H1 (cell line): ENCODE data around the gene PIK3R5. TPM values are rescaled to one million over a fixed set of nuclear protein-coding genes. Genes with fewer than 3 reads are reported as not detected.
A peak's percentile ranks its signal among the peaks of the same experiment; 100 is the strongest.

Source experiments
- CTCF ChIA-PET: fragments of 300-600 bp; sonication (Branson Sonifier 250); formaldehyde crosslinking; loops from one replicate; lab custom pipeline; 2021; ENCODE audit not compliant: partially characterized antibody; lab: Charles Lee
- POLR2A ChIA-PET: fragments of 300-600 bp; sonication (Branson Sonifier 250); formaldehyde crosslinking; loops from one replicate; lab custom pipeline; 2021; ENCODE audit warnings: inconsistent platforms; ENCODE audit not compliant: partially characterized antibody; lab: Charles Lee
- DNase-seq, 2 experiments: peaks; one replicate each; pipeline versions ENCODE4 v3.0.0 to v3.0.0-alpha.2; 2010 to 2022; ENCODE audit warnings: low spot score in 2 of 2, low read depth in 1 of 2, mixed read lengths in 1 of 2
- FAIRE-seq: peaks from 2 replicates; lab custom pipeline; 2011; peaks lifted over from hg19 to GRCh38; lab: Jason Lieb, UNC
- H2AFZ ChIP-seq: 2 replicates; pipeline ENCODE4 v1.8.1; 2012; ENCODE audit warnings: low read length, inconsistent platforms
- H2AK5ac ChIP-seq: 2 replicates; pipeline ENCODE4 v1.6.1; 2013; ENCODE audit warnings: low read depth, low read length
- H2BK120ac ChIP-seq: replicated peaks from 2 replicates; pipeline ENCODE3; 2013; ENCODE audit warnings: low read depth, low read length, inconsistent platforms
- H2BK12ac ChIP-seq: 2 replicates; pipeline ENCODE4 v1.6.1; 2013; ENCODE audit warnings: low read depth, low read length
- H2BK15ac ChIP-seq: 2 replicates; pipeline ENCODE4 v1.6.1; 2013; ENCODE audit warnings: low read length
- H2BK20ac ChIP-seq: 2 replicates; pipeline ENCODE4 v1.6.1; 2013; ENCODE audit warnings: low read length
- H2BK5ac ChIP-seq: 2 replicates; pipeline ENCODE4 v1.6.1; 2013; ENCODE audit warnings: low read depth, low read length
- H3K14ac ChIP-seq: 2 replicates; pipeline ENCODE4 v1.6.1; 2013; ENCODE audit warnings: inconsistent platforms; ENCODE audit not compliant: insufficient read length
- H3K18ac ChIP-seq: 2 replicates; pipeline ENCODE4 v1.6.1; 2013; ENCODE audit warnings: low read length; ENCODE audit errors: extremely low read depth
- H3K23ac ChIP-seq: 2 replicates; pipeline ENCODE4 v1.6.1; 2013; ENCODE audit warnings: inconsistent platforms; ENCODE audit not compliant: insufficient read length
- H3K23me2 ChIP-seq: 2 replicates; pipeline ENCODE4 v1.6.1; 2013; ENCODE audit warnings: low read depth, low read length
- H3K27ac ChIP-seq: 2 replicates; pipeline ENCODE4 v1.6.1; 2011; ENCODE audit warnings: low read depth, low read length, inconsistent platforms
- H3K27me3 ChIP-seq, 4 experiments: replicated peaks in 1 of 4; 1 replicate in 1 of 4; 2 replicates in 3 of 4; pipeline versions ENCODE4 v1.6.1 to v1.8.1; 2011 to 2013; ENCODE audit warnings: low read length in 3 of 4, mild to moderate bottlenecking in 3 of 4, inconsistent platforms in 2 of 4, mixed read lengths in 2 of 4, moderate library complexity in 1 of 4; ENCODE audit not compliant: control insufficient read depth in 3 of 4, insufficient read depth in 3 of 4; ENCODE audit errors: extremely low read depth in 1 of 4
- H3K36me3 ChIP-seq, 4 experiments: 2 replicates each; pipeline versions ENCODE4 v1.6.1 to v1.8.1; 2011 to 2013; ENCODE audit warnings: mild to moderate bottlenecking in 4 of 4, low read length in 3 of 4, moderate library complexity in 2 of 4, control low read depth in 1 of 4, inconsistent platforms in 1 of 4; ENCODE audit not compliant: insufficient read depth in 4 of 4, control insufficient read depth in 2 of 4
- H3K4ac ChIP-seq: replicated peaks from 2 replicates; pipeline ENCODE3; 2013; ENCODE audit warnings: low read length, low read depth, mixed read lengths, inconsistent platforms; ENCODE audit not compliant: insufficient read length
- H3K4me1 ChIP-seq, 4 experiments: replicated peaks in 1 of 4; 1 replicate in 1 of 4; 2 replicates in 3 of 4; pipeline versions ENCODE4 v1.6.1 to v1.8.1; 2011 to 2013; ENCODE audit warnings: low read length in 3 of 4, inconsistent platforms in 2 of 4, mixed read lengths in 1 of 4; ENCODE audit not compliant: insufficient read depth in 4 of 4, control insufficient read depth in 3 of 4
- H3K4me2 ChIP-seq, 2 experiments: 2 replicates each; pipeline versions ENCODE4 v1.6.1 to v1.8.1; 2011 to 2013; ENCODE audit warnings: low read depth in 2 of 2, low read length in 2 of 2, control low read depth in 1 of 2, inconsistent platforms in 1 of 2, mild to moderate bottlenecking in 1 of 2; ENCODE audit not compliant: insufficient read depth in 1 of 2
- H3K4me3 ChIP-seq, 4 experiments: fragments of 200-600, 300-600 bp in 1 of 4; sonication (generic), shearing (Covaris generic), sonication (Bioruptor Twin) in 1 of 4; 2 replicates each; pipeline versions ENCODE4 v1.5.1 to v1.8.1; 2011 to 2016; ENCODE audit warnings: low read length in 4 of 4, low read depth in 3 of 4, control low read depth in 2 of 4, inconsistent platforms in 2 of 4, mild to moderate bottlenecking in 2 of 4, mixed read lengths in 1 of 4, moderate library complexity in 1 of 4; ENCODE audit not compliant: insufficient read depth in 2 of 4; ENCODE audit errors: extremely low read depth in 1 of 4
- H3K56ac ChIP-seq: replicated peaks from 2 replicates; pipeline ENCODE3; 2013; ENCODE audit warnings: low read depth, mild to moderate bottlenecking, mixed read lengths, low read length, inconsistent platforms; ENCODE audit not compliant: insufficient read length
- H3K79me1 ChIP-seq: 2 replicates; pipeline ENCODE4 v1.6.1; 2013; ENCODE audit warnings: low read depth, low read length, control low read depth
- H3K79me2 ChIP-seq, 2 experiments: 2 replicates each; pipeline versions ENCODE4 v1.6.1 to v1.8.1; 2012 to 2013; ENCODE audit warnings: low read length in 2 of 2, mild to moderate bottlenecking in 2 of 2, inconsistent platforms in 1 of 2; ENCODE audit not compliant: insufficient read depth in 2 of 2, control insufficient read depth in 1 of 2
- H3K9ac ChIP-seq, 4 experiments: replicated peaks in 1 of 4; 1 replicate in 1 of 4; 2 replicates in 3 of 4; pipeline versions ENCODE4 v1.6.1 to v1.8.1; 2011 to 2013; ENCODE audit warnings: low read depth in 3 of 4, low read length in 3 of 4, control low read depth in 2 of 4, mild to moderate bottlenecking in 2 of 4, moderate library complexity in 2 of 4, inconsistent platforms in 1 of 4; ENCODE audit errors: extremely low read depth in 1 of 4
- H3K9me3 ChIP-seq, 2 experiments: 2 replicates each; pipeline versions ENCODE4 v1.6.1 to v1.8.1; 2012 to 2013; ENCODE audit warnings: mild to moderate bottlenecking in 2 of 2, moderate library complexity in 2 of 2, control low read depth in 1 of 2, inconsistent platforms in 1 of 2, low read depth in 1 of 2, low read length in 1 of 2, mixed read lengths in 1 of 2; ENCODE audit not compliant: insufficient read depth in 2 of 2
- H4K20me1 ChIP-seq, 2 experiments: replicated peaks in 1 of 2; 2 replicates each; pipeline versions ENCODE3 to v1.8.1; 2011 to 2013; ENCODE audit warnings: inconsistent platforms in 2 of 2, low read length in 2 of 2, mild to moderate bottlenecking in 1 of 2; ENCODE audit not compliant: insufficient read depth in 2 of 2, control insufficient read depth in 1 of 2
- H4K5ac ChIP-seq: 2 replicates; pipeline ENCODE4 v1.6.1; 2013; ENCODE audit warnings: low read length, low read depth, mixed read lengths, inconsistent platforms; ENCODE audit not compliant: insufficient read length
- H4K8ac ChIP-seq: 2 replicates; pipeline ENCODE4 v1.8.0; 2013; ENCODE audit warnings: mild to moderate bottlenecking, moderate library complexity, low read length, inconsistent platforms; ENCODE audit not compliant: insufficient read depth; ENCODE audit errors: extremely low read depth
- H4K91ac ChIP-seq: replicated peaks from 2 replicates; pipeline ENCODE3; 2013; ENCODE audit warnings: low read length, mixed read lengths, inconsistent platforms; ENCODE audit not compliant: insufficient read length
- ATF3 ChIP-seq: IDR thresholded peaks from 2 replicates; pipeline ENCODE4 v1.6.1; 2011; ENCODE audit warnings: low read depth, mild to moderate bottlenecking, low read length; ENCODE audit not compliant: insufficient read depth
- CREB1 ChIP-seq: IDR thresholded peaks from 2 replicates; pipeline ENCODE4 v1.6.1; 2012; ENCODE audit warnings: inconsistent platforms
- TAF1 ChIP-seq: IDR thresholded peaks from 2 replicates; pipeline ENCODE4 v1.6.1; 2011; ENCODE audit warnings: mild to moderate bottlenecking, low read depth, low read length
- USF2 ChIP-seq: IDR thresholded peaks from 2 replicates; pipeline ENCODE4 v1.6.1; 2011; ENCODE audit warnings: low read length, improper control_type of control experiment
- WGBS, 2 experiments: shearing (Covaris generic) in 1 of 2; methylation state at CpG; one replicate each; pipeline versions ENCODE4 v1.1.6 to v1.1.7; 2013 to 2015; ENCODE audit warnings: low lambda C conversion rate in 2 of 2, mixed read lengths in 2 of 2, inconsistent platforms in 1 of 2, low coverage in 1 of 2, missing lambda C conversion rate in 1 of 2; ENCODE audit not compliant: insufficient replicate concordance in 2 of 2, insufficient coverage in 1 of 2, insufficient read length in 1 of 2; ENCODE audit errors: extremely low coverage in 1 of 2, missing lambda C conversion rate in 1 of 2; 5-methylcytosine and 5-hydroxymethylcytosine counted together
- polyA plus RNA-seq, 7 experiments: library from polyadenylated mRNA; depleted of rRNA in 3 of 7; stranded (reverse) in 5 of 7; unstranded in 2 of 7; fragments of >200 nt in 5 of 7; fragments of 200-250 nt in 2 of 7; gene quantifications; 1 replicate in 5 of 7; 2 replicates in 1 of 7; 4 replicates in 1 of 7; pipeline versions ENCODE4 v1.2.1 to v1.2.3, GENCODE V29; 2011 to 2013; ENCODE audit warnings: missing spikeins in 2 of 7, mixed read lengths in 2 of 7
- total RNA-seq: library from RNA; stranded (reverse); fragmentation: NEBNext Ultra II Directional; extraction: Animal tissue kit (Norgen Biotek cat#: 25700); gene quantifications from 2 replicates; pipeline ENCODE4 v1.2.1, GENCODE V29; 2021

Gene PIK3R5
- total and polyA plus RNA-seq, 2 of the 8 experiments (the other 6 are each of a cell fraction or from before 2014, with no cell fraction given), result 2.7 to 4.3 TPM

- Histone ChIP-seq H3K4me3 (no peak overlapping the region), H4K5ac (no peak overlapping the region), H3K79me2 (no peaks in the 10 kb centered on the region), H2AFZ (peak overlapping the region; percentile 92), H4K91ac (peak overlapping the region; percentile 1), H2BK20ac (no peak overlapping the region), H3K4ac (no peak overlapping the region), H2AK5ac (no peak overlapping the region), H3K9ac (no peak overlapping the region; a peak in 2 of 7 replicates), H3K36me3 (no peaks in the 10 kb centered on the region), H4K8ac (peak overlapping the region; percentile 69), H3K18ac (no peak overlapping the region), H3K14ac (no peak overlapping the region), H2BK12ac (peak overlapping the region; percentile 62; the same call in 1 of the 2 replicates), H3K27me3 (no peaks in the 10 kb centered on the region), H2BK120ac (no peak overlapping the region), H3K23ac (no peak overlapping the region), H3K4me2 (peak overlapping the region in 1 of 2 experiments; percentile 16; a peak in 1 of 4 replicates), H2BK15ac (no peak overlapping the region), H3K56ac (no peak overlapping the region), H3K79me1 (no peaks in the 10 kb centered on the region), H3K9me3 (no peaks in the 10 kb centered on the region), H3K23me2 (no peaks in the 10 kb centered on the region), H3K27ac (no peak overlapping the region), H4K20me1 (no peaks in the 10 kb centered on the region), H3K4me1 (peaks cover 0 to 5% (median 4%) of the 10 kb centered on the region in 4 experiments; a peak in 6 of 7 replicates), H2BK5ac (0 out of 2 replicates have a peak overlapping the region, but pooled peaks have one; percentile 32)
- no peak for FAIRE-seq
- POLR2A ChIA-PET, result no interaction called here
- DNase-seq, result peak in 1 of 2 experiments; percentile 44
- CTCF ChIA-PET, result interaction anchor here (1.6 kb wide), 1 partner anchor 51 kb away, joined by 4 read pairs; no protein-coding TSS in a partner anchor
- WGBS, 2 experiments, result 86% methylated on average over 8 of the region's 8 CpGs; no CpG with 5 or more reads in 1 of the 2 experiments
- peak; percentile 53; the same call in 1 of the 2 replicates for TF ChIP-seq USF2
- peak; percentile 58; the same call in 1 of the 2 replicates for TF ChIP-seq ATF3
- TF ChIP-seq TAF1, result 0 out of 2 replicates have a peak, but pooled peaks have one; percentile 34
- no peak; the same call in 1 of the 2 replicates for TF ChIP-seq CREB1
Measured at GRCh38 chr17:8837563-8838075, 127.9 kb downstream of the PIK3R5 start.
